ENCODE data around the gene JMJD8. TPM values are rescaled to one million over a fixed set of nuclear protein-coding genes. Genes with fewer than 3 reads are reported as not detected.

Gene JMJD8
- total and polyA plus RNA-seq, 4 donors: 21.2 to 52.6 (median 33.4) TPM

- TF ChIP-seq ZBTB33 (IDR thresholded peaks at IDR 0.05) (no peak), NR2F2 (IDR thresholded peaks at IDR 0.05) (no peak), SP1 (IDR thresholded peaks at IDR 0.05) (no peak), FOXA2 (IDR thresholded peaks at IDR 0.05) (no peak), TAF1 (conservative IDR thresholded peaks at IDR 0.05) (no peak), MAX (IDR thresholded peaks at IDR 0.05) (no peak)
- TF ChIP-seq, protein P1, sequence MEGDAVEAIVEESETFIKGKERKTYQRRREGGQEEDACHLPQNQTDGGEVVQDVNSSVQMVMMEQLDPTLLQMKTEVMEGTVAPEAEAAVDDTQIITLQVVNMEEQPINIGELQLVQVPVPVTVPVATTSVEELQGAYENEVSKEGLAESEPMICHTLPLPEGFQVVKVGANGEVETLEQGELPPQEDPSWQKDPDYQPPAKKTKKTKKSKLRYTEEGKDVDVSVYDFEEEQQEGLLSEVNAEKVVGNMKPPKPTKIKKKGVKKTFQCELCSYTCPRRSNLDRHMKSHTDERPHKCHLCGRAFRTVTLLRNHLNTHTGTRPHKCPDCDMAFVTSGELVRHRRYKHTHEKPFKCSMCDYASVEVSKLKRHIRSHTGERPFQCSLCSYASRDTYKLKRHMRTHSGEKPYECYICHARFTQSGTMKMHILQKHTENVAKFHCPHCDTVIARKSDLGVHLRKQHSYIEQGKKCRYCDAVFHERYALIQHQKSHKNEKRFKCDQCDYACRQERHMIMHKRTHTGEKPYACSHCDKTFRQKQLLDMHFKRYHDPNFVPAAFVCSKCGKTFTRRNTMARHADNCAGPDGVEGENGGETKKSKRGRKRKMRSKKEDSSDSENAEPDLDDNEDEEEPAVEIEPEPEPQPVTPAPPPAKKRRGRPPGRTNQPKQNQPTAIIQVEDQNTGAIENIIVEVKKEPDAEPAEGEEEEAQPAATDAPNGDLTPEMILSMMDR (IDR thresholded peaks at IDR 0.05; ENCODE audit: low read depth, low read length, missing input control): no peak
Measured at GRCh38 chr16:719815-720446, 35.8 kb upstream of the JMJD8 start (continued).

GRCh38 chr16:718922-719321, 34.8 kb upstream of the JMJD8 start:
- peaks cover 25 to 46% (median 37%) of the 10 kb centered on the region in 4 donors for H3K4me1 ChIP-seq (ENCODE audit: control insufficient read depth in 4 of 4, insufficient read depth in 4 of 4, low read length in 3 of 4)
- peaks cover 0 to 2% (median 0%) of the 10 kb centered on the region in 4 donors for H3K36me3 ChIP-seq (ENCODE audit: control insufficient read depth in 4 of 4, insufficient read depth in 3 of 4, low read depth in 1 of 4, low read length in 3 of 4)
- no peak for DNase-seq (ENCODE audit: low spot score)
- no peak overlapping the region for H3K4me3 ChIP-seq (ENCODE audit: low read depth in 1 of 3, low read length in 3 of 3)
- TF ChIP-seq SP1 (IDR thresholded peaks at IDR 0.05) (no peak), YY1 (IDR thresholded peaks at IDR 0.05) (no peak), ZBTB33 (IDR thresholded peaks at IDR 0.05) (no peak), EGR1 (IDR thresholded peaks at IDR 0.05; ENCODE audit: low read depth in 2 of 2) (no peak), GABPA (IDR thresholded peaks at IDR 0.05 in 1 of 2, conservative IDR thresholded peaks at IDR 0.05 in 1 of 2) (no peak), MAX (IDR thresholded peaks at IDR 0.05) (no peak), REST (IDR thresholded peaks at IDR 0.05) (no peak), NR2F2 (IDR thresholded peaks at IDR 0.05) (no peak), FOXA2 (IDR thresholded peaks at IDR 0.05) (no peak), JUND (IDR thresholded peaks at IDR 0.05) (no peak), TAF1 (conservative IDR thresholded peaks at IDR 0.05) (no peak)
- TF ChIP-seq, protein P2, sequence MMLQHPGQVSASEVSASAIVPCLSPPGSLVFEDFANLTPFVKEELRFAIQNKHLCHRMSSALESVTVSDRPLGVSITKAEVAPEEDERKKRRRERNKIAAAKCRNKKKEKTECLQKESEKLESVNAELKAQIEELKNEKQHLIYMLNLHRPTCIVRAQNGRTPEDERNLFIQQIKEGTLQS (IDR thresholded peaks at IDR 0.05): no peak
- 83% methylated on average over 6 of the region's 6 CpGs for WGBS
- no peak overlapping the region for H3K9ac ChIP-seq (ENCODE audit: low read depth in 1 of 2, low read length in 2 of 2)
- no peaks in the 10 kb centered on the region for H3K9me3 ChIP-seq (ENCODE audit: control insufficient read depth in 4 of 4, low read length in 3 of 4)
- no peaks in the 10 kb centered on the region for H3K27me3 ChIP-seq (ENCODE audit: control insufficient read depth in 4 of 4, insufficient read depth in 4 of 4, low read length in 3 of 4)
- no peak overlapping the region for H3K27ac ChIP-seq (ENCODE audit: low read depth in 1 of 2, low read length in 2 of 2)
